Measurements from ENCODE around the gene MAS1L.
"Not testable (repeated sequence)": the region's sequence is repeated elsewhere in the genome, so short reads cannot be mapped to it uniquely, and the experiment has no call there.

Gene MAS1L

GRCh38 chr6:29483735-29484134 lies 4.0 kb downstream of the MAS1L start:
- no peak overlapping the region for H3K4me3 ChIP-seq (ENCODE audit: low read depth, low read length)

GRCh38 chr6:29483186-29483585 lies 4.6 kb downstream of the MAS1L start:
- no peak overlapping the region for H3K4me3 ChIP-seq (ENCODE audit: low read depth, low read length)

GRCh38 chr6:29479560-29479959 lies 8.2 kb downstream of the MAS1L start:
- no peak overlapping the region for H3K4me3 ChIP-seq (ENCODE audit: low read depth, low read length)

DNA sequence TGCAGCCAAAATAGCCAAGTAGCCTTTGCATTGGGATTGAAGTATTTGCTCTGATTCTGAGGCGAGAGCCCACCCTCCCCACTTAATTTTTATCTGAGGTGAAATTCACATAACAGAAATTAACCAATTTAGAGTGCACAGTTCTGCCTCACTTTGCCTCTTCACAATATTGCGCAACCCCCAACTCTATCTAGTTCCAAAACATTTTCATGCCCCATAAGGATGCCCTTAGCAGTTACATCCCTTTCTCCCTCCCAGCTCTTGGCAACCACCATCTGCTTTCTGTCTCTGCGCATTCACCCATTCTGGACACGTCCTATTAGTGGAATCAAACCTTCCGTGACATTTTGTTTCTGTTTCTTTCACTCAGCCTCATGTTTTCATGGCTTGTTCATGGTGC lies 9.0 kb downstream of the MAS1L start:
- H3K4me3 ChIP-seq (ENCODE audit: low read depth, low read length), result no peak overlapping the region

- H3K4me3 ChIP-seq (ENCODE audit: low read depth, low read length), result no peak overlapping the region
Measured at GRCh38 chr6:29477923-29478450, 9.8 kb downstream of the MAS1L start.

DNA sequence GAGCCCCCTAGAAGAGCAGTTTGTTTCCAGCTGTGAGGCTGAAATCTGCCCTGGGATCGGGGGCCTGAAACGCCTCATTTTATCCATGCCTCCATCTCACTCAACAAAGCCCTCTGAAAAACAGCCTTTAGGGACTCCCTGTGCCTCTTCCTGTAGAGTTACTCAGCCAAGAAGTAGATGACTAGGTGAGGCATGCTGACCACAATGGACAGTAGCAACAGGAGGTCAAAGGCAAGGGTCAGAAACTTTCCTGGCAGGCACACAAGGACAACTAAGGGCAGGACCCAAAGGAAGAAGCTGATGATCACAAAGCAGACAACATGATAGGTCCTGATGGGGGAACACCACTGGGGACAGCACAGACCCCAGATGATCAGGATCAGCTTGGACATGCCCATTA lies 12.8 kb downstream of the MAS1L start:
- no peak overlapping the region for H3K4me3 ChIP-seq (ENCODE audit: low read depth, low read length)

DNA sequence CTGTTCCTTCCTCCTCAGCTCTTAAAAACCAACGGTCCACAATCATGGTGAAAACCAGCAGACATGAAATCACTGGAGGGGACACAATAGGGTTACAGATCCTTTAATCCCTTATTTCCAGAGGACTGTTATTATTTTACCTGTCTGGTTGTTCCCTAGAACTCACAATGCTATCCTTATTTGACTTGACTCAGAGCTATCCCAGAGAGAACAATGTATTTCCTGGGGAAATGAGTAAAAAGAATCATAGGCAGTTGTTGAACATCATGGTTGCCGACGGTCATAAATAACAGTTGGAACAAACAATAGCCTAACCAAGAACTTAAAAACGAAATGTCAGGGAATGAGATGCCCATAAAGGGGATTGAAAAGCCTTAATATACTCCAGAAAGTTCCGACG lies 21.5 kb downstream of the MAS1L start:
- no peak overlapping the region for H3K4me3 ChIP-seq (ENCODE audit: low read depth, low read length)

DNA sequence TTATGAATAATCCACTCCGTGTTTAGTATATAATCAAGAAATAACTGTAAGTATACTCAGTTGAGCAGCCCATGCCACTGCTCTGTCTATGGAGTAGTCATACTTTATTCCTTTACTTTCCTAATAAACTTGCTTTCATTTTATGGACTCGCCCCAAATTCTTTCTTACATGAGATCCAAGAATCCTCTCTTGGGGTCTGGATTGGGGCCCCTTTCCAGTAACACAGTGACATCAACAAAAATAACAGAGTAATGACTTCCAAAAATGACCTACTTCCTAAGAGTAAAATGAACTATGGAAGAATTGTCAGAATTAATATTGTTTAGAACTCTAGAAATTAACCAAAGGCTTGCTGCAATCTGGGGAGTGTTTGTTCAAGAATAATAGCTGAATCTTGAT lies 22.0 kb downstream of the MAS1L start:
- no peak overlapping the region for H3K4me3 ChIP-seq (ENCODE audit: low read depth, low read length)

GRCh38 chr6:29465279-29465678 lies 22.5 kb downstream of the MAS1L start:
- H3K4me3 ChIP-seq (ENCODE audit: low read depth, low read length), result no peak overlapping the region

- H3K4me3 ChIP-seq (ENCODE audit: low read depth, low read length), result no peak overlapping the region
Measured at GRCh38 chr6:29462022-29462421, 25.7 kb downstream of the MAS1L start.

- no peak overlapping the region for H3K4me3 ChIP-seq (ENCODE audit: low read depth, low read length)
Measured at GRCh38 chr6:29461021-29461814, 26.5 kb downstream of the MAS1L start.

- no peak within 1 kb of the TSS for H3K4me3 ChIP-seq (ENCODE audit: low read depth, low read length)
Measured at GRCh38 chr6:29456971-29457370, 30.8 kb downstream of the MAS1L start, which contains the start of the genes OR11A1 and OR2H1. Gene OR11A1, minus strand, starts transcription at chr6:29457071. Its CDS starts 29,430 bp downstream, at chr6:29427641. Gene OR2H1, plus strand, starts transcription at chr6:29457155. Its CDS starts 4,615 bp downstream, at chr6:29461770.

- H3K4me3 ChIP-seq (ENCODE audit: low read depth, low read length), result no peak overlapping the region
Measured at GRCh38 chr6:29451471-29452193, 36.1 kb downstream of the MAS1L start.

DNA sequence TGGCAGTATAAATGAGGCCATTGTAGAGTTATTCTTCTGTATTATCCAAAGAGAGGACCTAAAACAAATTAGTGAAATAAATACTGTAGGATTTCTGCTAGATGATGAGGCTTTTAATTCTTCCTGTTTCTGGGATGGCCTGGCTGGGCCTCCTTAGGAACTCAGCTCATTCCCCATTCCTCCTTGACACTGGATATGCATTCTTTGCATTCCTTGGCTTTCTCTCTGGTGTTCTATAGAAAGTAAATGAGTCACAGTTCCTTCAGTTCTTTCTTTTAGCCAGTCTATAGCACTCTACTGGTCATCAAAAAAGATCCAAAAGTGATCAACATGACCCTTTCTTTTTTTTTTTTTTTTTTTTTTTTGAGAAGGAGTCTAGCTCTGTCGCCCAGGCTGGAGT lies 40.1 kb downstream of the MAS1L start:
- H3K4me3 ChIP-seq (ENCODE audit: low read depth, low read length), result no peak overlapping the region

DNA sequence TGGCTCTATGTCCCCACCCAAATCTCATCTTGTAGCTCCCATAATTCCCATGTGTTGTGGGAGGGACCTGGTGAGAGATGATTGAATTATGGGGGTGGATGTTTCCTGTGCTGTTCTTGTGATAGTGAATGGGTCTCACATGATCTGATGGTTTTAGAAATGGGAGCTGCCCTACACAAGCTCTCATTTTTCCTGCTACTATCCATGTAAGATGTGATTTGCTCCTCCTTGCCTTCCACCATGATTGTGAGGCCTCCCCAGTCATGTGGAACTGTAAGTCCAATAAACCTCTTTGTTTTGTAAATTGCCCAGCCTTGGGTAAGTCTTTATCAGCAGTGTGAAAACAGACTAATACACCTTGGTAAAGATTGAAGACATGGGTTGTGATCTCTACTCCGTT lies 43.7 kb downstream of the MAS1L start:
- not testable (repeated sequence) for H3K4me3 ChIP-seq (ENCODE audit: low read depth, low read length)

DNA sequence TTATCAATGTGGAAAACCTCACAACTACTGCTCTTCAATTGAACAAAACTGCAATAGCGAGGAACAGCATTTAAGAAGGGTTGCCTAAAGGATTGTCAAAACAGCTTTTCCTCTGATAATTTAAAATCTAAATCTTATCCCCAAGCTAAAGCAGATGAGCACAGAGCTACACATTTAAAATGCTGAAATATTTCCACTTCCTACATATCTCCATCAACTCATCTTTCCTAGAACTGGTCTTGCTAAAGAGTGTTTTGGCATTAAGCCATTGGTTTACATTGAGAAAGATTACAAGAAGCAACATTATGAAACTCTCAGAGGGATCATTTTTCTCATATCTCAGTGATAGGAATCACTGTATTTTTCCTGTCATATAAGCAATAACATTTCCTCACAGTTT lies 45.0 kb downstream of the MAS1L start:
- no peak overlapping the region for H3K4me3 ChIP-seq (ENCODE audit: low read depth, low read length)

DNA sequence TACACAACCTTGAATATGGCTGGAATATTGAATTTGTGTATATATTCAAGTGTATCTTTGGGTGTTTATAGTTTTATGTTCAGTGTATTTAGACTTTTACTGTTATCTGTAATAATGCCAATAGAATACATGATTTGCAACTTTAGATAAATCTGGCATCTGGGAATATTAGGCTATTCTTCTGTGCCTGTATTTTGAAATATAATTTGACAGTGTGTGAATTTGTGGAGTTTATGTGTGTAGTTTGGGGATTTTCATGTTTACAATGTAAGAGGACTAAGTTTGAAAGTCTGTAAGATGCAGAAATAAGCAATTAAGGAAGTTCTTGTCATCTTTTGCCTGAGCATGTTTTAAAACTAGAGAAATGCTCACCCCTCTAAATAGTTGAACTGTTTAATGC lies 48.8 kb downstream of the MAS1L start, which contains the start of gene OR10C1:
Gene OR10C1, plus strand, starts transcription at position 301 of the 400 bp plus-strand sequence. CDS start 710 bp downstream, outside the sequence.
- no peak within 1 kb of the TSS for H3K4me3 ChIP-seq (ENCODE audit: low read depth, low read length)

DNA sequence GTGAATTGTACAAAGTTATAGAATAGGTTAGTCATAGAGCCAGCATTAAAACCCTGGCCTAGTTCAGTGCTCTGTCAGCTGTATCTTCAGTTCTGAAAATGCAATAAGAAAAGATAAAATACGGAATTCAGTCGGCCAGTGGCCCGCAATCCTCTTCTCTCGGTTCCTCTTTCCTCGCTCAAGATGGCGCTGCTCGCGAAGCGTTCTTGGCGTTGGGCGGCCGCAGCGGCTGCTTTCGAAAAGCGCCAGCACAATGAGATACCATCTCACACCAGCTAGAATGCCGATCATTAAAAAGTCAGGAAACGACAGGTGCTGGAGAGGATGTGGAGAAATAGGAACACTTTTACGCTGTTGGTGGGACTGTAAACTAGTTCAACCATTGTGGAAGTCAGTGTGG lies 51.0 kb downstream of the MAS1L start:
- not testable (repeated sequence) for H3K4me3 ChIP-seq (ENCODE audit: low read depth, low read length)
